Measurements from ENCODE around the gene CAMSAP1. TPM values are rescaled to one million over a fixed set of nuclear protein-coding genes. Genes with fewer than 3 reads are reported as not detected.

The CAMSAP1 gene
- 31.2 and 39.5 TPM in 2 replicates for total RNA-seq

GRCh38 chr9:135907431-135908092 lies at the start of gene CAMSAP1:
CAMSAP1 (minus strand) TSS chr9:135907546; CDS start chr9:135907159, 387 bp downstream.

Other genes starting within 250 kb of the CAMSAP1 start
- not detected in 2 replicates for gene LCN9, start 244.2 kb downstream of the CAMSAP1 start, total RNA-seq
- not detected in 2 replicates for gene SOHLH1, start 208.1 kb downstream of the CAMSAP1 start, total RNA-seq
- under 0.01 TPM in 1 of 2 replicates, not detected in the other for gene KCNT1, start 205.4 kb downstream of the CAMSAP1 start, total RNA-seq
- gene UBAC1, start 53.8 kb upstream of the CAMSAP1 start, total RNA-seq: 36.2 and 38.5 TPM in 2 replicates
- gene NACC2, start 187.7 kb upstream of the CAMSAP1 start, total RNA-seq: 34.1 and 39.5 TPM in 2 replicates
- gene TMEM250, start 211.3 kb upstream of the CAMSAP1 start, total RNA-seq: 59.8 and 72.8 TPM in 2 replicates